OCI-LY7 (cell line): ENCODE data around the gene OGG1.

ENCODE experiments used
- CTCF ChIP-seq: fragments of 200-600 bp; sonication (generic); conservative IDR thresholded peaks from 2 replicates; pipeline ENCODE4 v1.5.1; 2014; ENCODE audit warnings: mild to moderate bottlenecking, antibody characterized with exemption, low read length, moderate library complexity, mixed read lengths
- EZH2phosphoT487 ChIP-seq: fragments of 200-600 bp; sonication (generic); IDR thresholded peaks from 2 replicates; pipeline ENCODE4 v1.6.1; 2018; ENCODE audit warnings: low read depth, borderline replicate concordance, mild to moderate bottlenecking, mixed run types, antibody characterized with exemption, low read length, moderate library complexity, mixed read lengths

- TF ChIP-seq CTCF (no peak), EZH2phosphoT487 (no peak)
Measured at GRCh38 chr3:9754678-9755077, 4.9 kb downstream of the OGG1 start.
